Kidney (tissue), 14 donors: ENCODE data around the gene PDGFC. TPM values are rescaled to one million over a fixed set of nuclear protein-coding genes. Genes with fewer than 3 reads are reported as not detected.

Experiments used
- DNase-seq, 5 donors: peaks; one replicate each; pipeline ENCODE4 v3.0.0-alpha.2; 2013 to 2020
- FAIRE-seq: peaks from 2 replicates; lab custom pipeline; 2012; peaks lifted over from hg19 to GRCh38; lab: Jason Lieb, UNC
- H3K27ac ChIP-seq, 2 donors: one replicate each; pipeline ENCODE4 v1.7.0; 2013; ENCODE audit warnings: low read depth in 2 of 2, low read length in 2 of 2, inconsistent platforms in 1 of 2
- H3K27me3 ChIP-seq: one replicate; pipeline ENCODE4 v1.7.1; 2013; ENCODE audit warnings: low read length, inconsistent platforms; ENCODE audit not compliant: control insufficient read depth, insufficient read depth
- H3K36me3 ChIP-seq, 3 donors: one replicate each; pipeline versions ENCODE4 v1.7.0 to v1.7.1; 2013; ENCODE audit warnings: low read length in 3 of 3, control low read depth in 1 of 3, inconsistent platforms in 1 of 3; ENCODE audit not compliant: insufficient read depth in 3 of 3, control insufficient read depth in 2 of 3
- H3K4me1 ChIP-seq, 3 donors: one replicate each; pipeline versions ENCODE4 v1.7.0 to v1.7.1; 2013; ENCODE audit warnings: low read length in 3 of 3, inconsistent platforms in 1 of 3, low read depth in 1 of 3; ENCODE audit not compliant: control insufficient read depth in 2 of 3, insufficient read depth in 2 of 3
- H3K4me3 ChIP-seq, 3 donors: one replicate each; pipeline versions ENCODE4 v1.7.0 to v1.8.1; 2013; ENCODE audit warnings: low read length in 3 of 3, control low read depth in 1 of 3, inconsistent platforms in 1 of 3
- H3K9ac ChIP-seq, 3 donors: one replicate each; pipeline versions ENCODE4 v1.7.0 to v1.7.1; 2013; ENCODE audit warnings: low read length in 3 of 3, control low read depth in 1 of 3, inconsistent platforms in 1 of 3
- H3K9me3 ChIP-seq, 3 donors: one replicate each; pipeline versions ENCODE4 v1.7.0 to v1.7.1; 2013; ENCODE audit warnings: low read length in 3 of 3, control low read depth in 1 of 3, inconsistent platforms in 1 of 3; ENCODE audit not compliant: control insufficient read depth in 2 of 3, insufficient read depth in 1 of 3
- intact Hi-C: fragments of 100-400 bp; cut with DNase I; formaldehyde crosslinking; loops from one replicate; pipeline ENCODE4 v1.11.1; 2022
- polyA plus RNA-seq: library from polyadenylated mRNA; stranded (reverse); fragments of 350-450 nt; fragmentation: Illumina TruSeq; extraction: RNeasy Lipid Tissue Mini Kit (QIAGEN cat#74804); gene quantifications from one replicate; pipeline ENCODE4 v1.2.3, GENCODE V29; 2014; ENCODE audit warnings: low read depth, low replicate concordance; ENCODE audit not compliant: insufficient read depth
- total RNA-seq: library from RNA; stranded (reverse); fragmentation: NEBNext Ultra II Directional; extraction: Animal tissue kit (Norgen Biotek cat#: 25700); gene quantifications from one replicate; pipeline ENCODE4 v1.2.1, GENCODE V29; 2021
- TF ChIP-seq, protein P1 (sequence below): IDR thresholded peaks from 3 replicates; pipeline ENCODE4 v1.5.1; 2012; ENCODE audit warnings: mild to moderate bottlenecking, moderate library complexity, borderline replicate concordance; ENCODE audit not compliant: insufficient read depth; ENCODE audit errors: extremely low read depth
- donor health status: control.
- donor health status: control.
- donor health status: control.
- donor health status: control.
- donor health status: control.
- donor health status: DM: yes; HTN: yes; CAD: no.
- donor health status: Normal renal cell carcinoma (clear cell type).

PDGFC gene
- total and polyA plus RNA-seq, 2 donors from 2014 or later = 12.3 to 37.6 TPM

DNA sequence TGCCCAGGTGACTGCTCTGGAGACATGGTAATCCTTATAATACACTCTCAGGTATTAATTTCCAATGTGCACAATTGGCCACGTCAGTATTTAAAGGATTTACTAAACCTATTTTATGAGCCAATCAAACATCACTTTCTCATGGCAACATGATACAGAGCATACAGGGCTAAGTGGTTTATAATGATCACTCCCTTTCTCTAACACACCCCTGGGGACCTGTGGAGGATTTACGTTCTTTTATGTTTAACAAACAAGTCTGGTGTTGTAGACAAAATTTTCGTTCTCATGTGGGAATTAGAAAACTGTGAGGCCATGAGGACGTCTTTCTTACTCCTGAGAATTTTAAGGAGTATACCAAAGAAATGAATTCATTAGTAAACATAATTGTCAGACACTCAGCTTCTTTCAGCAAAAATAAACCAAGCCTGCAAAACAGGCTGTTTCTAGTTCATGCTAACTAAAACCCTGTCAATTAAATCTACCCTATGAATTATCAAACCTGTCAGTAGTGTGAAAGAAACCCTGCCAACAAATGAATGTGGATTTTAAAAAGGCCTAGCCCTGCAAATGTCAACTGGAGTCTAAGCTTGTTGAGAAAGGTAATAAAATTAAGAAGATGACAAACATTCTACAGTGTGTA, 155.8 kb downstream of the PDGFC start:
- FAIRE-seq (no peak), DNase-seq (peak in 2 of 5 donors; percentile 42 to 56)
- Histone ChIP-seq H3K9ac (no peak overlapping the region), H3K27me3 (no peaks in the 10 kb centered on the region), H3K36me3 (no peaks in the 10 kb centered on the region), H3K4me1 (no peaks in the 10 kb centered on the region), H3K9me3 (no peaks in the 10 kb centered on the region), H3K4me3 (no peak overlapping the region), H3K27ac (no peak overlapping the region)
- intact Hi-C loops = no loop called here
- TF ChIP-seq, protein P1, sequence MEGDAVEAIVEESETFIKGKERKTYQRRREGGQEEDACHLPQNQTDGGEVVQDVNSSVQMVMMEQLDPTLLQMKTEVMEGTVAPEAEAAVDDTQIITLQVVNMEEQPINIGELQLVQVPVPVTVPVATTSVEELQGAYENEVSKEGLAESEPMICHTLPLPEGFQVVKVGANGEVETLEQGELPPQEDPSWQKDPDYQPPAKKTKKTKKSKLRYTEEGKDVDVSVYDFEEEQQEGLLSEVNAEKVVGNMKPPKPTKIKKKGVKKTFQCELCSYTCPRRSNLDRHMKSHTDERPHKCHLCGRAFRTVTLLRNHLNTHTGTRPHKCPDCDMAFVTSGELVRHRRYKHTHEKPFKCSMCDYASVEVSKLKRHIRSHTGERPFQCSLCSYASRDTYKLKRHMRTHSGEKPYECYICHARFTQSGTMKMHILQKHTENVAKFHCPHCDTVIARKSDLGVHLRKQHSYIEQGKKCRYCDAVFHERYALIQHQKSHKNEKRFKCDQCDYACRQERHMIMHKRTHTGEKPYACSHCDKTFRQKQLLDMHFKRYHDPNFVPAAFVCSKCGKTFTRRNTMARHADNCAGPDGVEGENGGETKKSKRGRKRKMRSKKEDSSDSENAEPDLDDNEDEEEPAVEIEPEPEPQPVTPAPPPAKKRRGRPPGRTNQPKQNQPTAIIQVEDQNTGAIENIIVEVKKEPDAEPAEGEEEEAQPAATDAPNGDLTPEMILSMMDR = no peak

DNA sequence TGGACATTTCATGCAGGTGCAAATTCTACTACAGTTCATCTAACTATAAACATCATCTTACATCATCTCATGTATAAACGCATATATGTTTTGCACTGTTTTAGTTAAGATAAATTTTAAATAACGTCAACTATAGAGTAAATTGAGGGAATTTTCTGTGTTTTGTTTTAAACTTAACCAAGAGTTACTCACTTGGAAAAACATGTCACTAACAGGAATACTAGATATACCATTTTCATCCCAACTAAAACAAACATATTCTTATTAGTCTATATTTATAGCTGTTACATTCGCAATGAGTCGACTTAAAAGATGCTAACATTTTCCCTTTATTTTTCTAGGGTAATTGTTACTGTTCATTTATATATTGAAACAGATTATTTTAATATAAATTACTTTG, 159.6 kb downstream of the PDGFC start:
- Histone ChIP-seq H3K9ac (no peak overlapping the region), H3K36me3 (no peaks in the 10 kb centered on the region), H3K9me3 (no peaks in the 10 kb centered on the region), H3K4me3 (no peak overlapping the region), H3K4me1 (no peaks in the 10 kb centered on the region), H3K27me3 (no peaks in the 10 kb centered on the region), H3K27ac (no peak overlapping the region)
- intact Hi-C loops = no loop called here
- FAIRE-seq = peak; percentile 67
- no peak for DNase-seq
- TF ChIP-seq, protein P1 = no peak

GRCh38 chr4:156811286-156811685, 160.3 kb downstream of the PDGFC start:
- no peaks in the 10 kb centered on the region for H3K9me3 ChIP-seq
- intact Hi-C loops = no loop called here
- H3K36me3 ChIP-seq = no peaks in the 10 kb centered on the region
- no peaks in the 10 kb centered on the region for H3K27me3 ChIP-seq
- H3K27ac ChIP-seq = no peak overlapping the region
- TF ChIP-seq, protein P1 = no peak
- FAIRE-seq = no peak
- DNase-seq = no peak
- H3K4me1 ChIP-seq = no peaks in the 10 kb centered on the region
- H3K4me3 ChIP-seq = no peak overlapping the region
- no peak overlapping the region for H3K9ac ChIP-seq

DNA sequence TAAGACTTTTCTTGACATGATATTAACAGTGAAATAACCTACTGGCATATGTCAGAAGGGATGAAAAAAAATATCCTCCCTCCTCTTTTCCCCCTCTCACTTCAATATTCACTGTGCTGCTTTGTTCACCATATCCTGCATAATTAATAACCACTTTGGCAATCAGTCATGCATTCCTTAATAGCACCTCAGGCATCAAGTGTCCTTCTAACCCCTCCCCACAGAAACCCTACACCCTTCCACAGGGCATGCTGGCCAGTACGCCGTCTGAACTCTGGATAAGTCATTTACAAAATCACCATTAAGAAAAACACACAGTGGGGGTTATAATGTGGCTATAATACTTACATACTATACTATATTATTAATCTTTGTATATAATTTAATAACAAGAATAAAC, 165.9 kb downstream of the PDGFC start:
- H3K9me3 ChIP-seq = no peaks in the 10 kb centered on the region
- FAIRE-seq = peak; percentile 41
- H3K27ac ChIP-seq = no peak overlapping the region
- DNase-seq = peak in 3 of 5 donors; percentile 52 to 77 (median 76)
- no peaks in the 10 kb centered on the region for H3K36me3 ChIP-seq
- H3K9ac ChIP-seq = no peak overlapping the region
- H3K27me3 ChIP-seq = no peaks in the 10 kb centered on the region
- TF ChIP-seq, protein P1 = no peak
- intact Hi-C loops = no loop called here
- H3K4me3 ChIP-seq = no peak overlapping the region
- H3K4me1 ChIP-seq = peaks cover 0 to 2% (median 0%) of the 10 kb centered on the region in 3 donors
